ENCODE results near the gene SLC4A4.

- TF ChIP-seq FOXM1 (IDR thresholded peaks at IDR 0.05; ENCODE audit: borderline replicate concordance, low read depth), result no peak
- TF ChIP-seq REST (IDR thresholded peaks at IDR 0.05; ENCODE audit: low read depth), result no peak
- TF ChIP-seq CEBPB (IDR thresholded peaks at IDR 0.05), result no peak
- TF ChIP-seq TCF12 (IDR thresholded peaks at IDR 0.05; ENCODE audit: low read depth), result no peak
- TF ChIP-seq RAD21 (IDR thresholded peaks at IDR 0.05; ENCODE audit: low read depth), result no peak
- no peak for TF ChIP-seq YY1 (IDR thresholded peaks at IDR 0.05; ENCODE audit: low read depth)
- no peak for TF ChIP-seq EGR1 (IDR thresholded peaks at IDR 0.05)
- no peak for TF ChIP-seq CREB1 (IDR thresholded peaks at IDR 0.05; ENCODE audit: low read depth)
- no peak for TF ChIP-seq TAF1 (IDR thresholded peaks at IDR 0.05; ENCODE audit: low read depth)
- TF ChIP-seq USF1 (IDR thresholded peaks at IDR 0.05), result no peak
- TF ChIP-seq MAX (IDR thresholded peaks at IDR 0.05), result no peak
- TF ChIP-seq ZBTB7A (IDR thresholded peaks at IDR 0.05; ENCODE audit: low read depth), result no peak
- no peak for TF ChIP-seq EP300 (IDR thresholded peaks at IDR 0.05; ENCODE audit: borderline replicate concordance)
Measured at GRCh38 chr4:71375494-71375893, 36.7 kb downstream of the SLC4A4 start.
